HCT116 (cell line): ENCODE data around the gene IFT52. TPM values are rescaled to one million over a fixed set of nuclear protein-coding genes. Genes with fewer than 3 reads are reported as not detected.

Experiments used
- ATAC-seq: fragments of 200-7000 bp; cut with Tn5 transposase; 2 replicates; pipeline ENCODE4 v1.9.1; 2020; ENCODE audit warnings: mild to moderate bottlenecking, moderate library complexity
- BruUV-seq: library from RNA; stranded (reverse); fragments of 400-500 nt; replicated peaks from 2 replicates; lab custom pipeline; 2021; lab: Mats Ljungman, UMichigan
- CTCF ChIA-PET: fragments of 300-600 bp; sonication (Branson Sonifier 250); formaldehyde crosslinking; loops from one replicate; lab custom pipeline; 2021; ENCODE audit warnings: antibody characterized with exemption; lab: Charles Lee
- POLR2A ChIA-PET: fragments of 300-600, 350-600 bp; sonication (Branson Sonifier 250); formaldehyde crosslinking; loops from one replicate; lab custom pipeline; 2021; ENCODE audit warnings: antibody characterized with exemption; lab: Charles Lee
- RAD21 ChIA-PET, 2 experiments: fragments of 300-600 bp; sonication (Branson Sonifier 250); formaldehyde crosslinking; loops; one replicate each; lab custom pipeline; 2023; ENCODE audit warnings: low total read pairs in 2 of 2; ENCODE audit not compliant: uncharacterized antibody in 2 of 2, unreplicated experiment in 2 of 2, low non-redundant PET in 1 of 2; lab: Charles Lee
- DNase-seq: peaks from one replicate; pipeline ENCODE4 v3.0.0-alpha.2; 2010; ENCODE audit warnings: low read depth, low spot score
- H2AFZ ChIP-seq: fragments of 200-600 bp; shearing (Covaris generic), sonication (generic); 2 replicates; pipeline ENCODE4 v1.6.1; 2017; ENCODE audit warnings: low read depth, mixed run types, mixed read lengths, antibody characterized with exemption, low read length; ENCODE audit not compliant: poor library complexity, severe bottlenecking
- H3K27ac ChIP-seq: 2 replicates; pipeline ENCODE4 v1.5.1; 2012; ENCODE audit warnings: low read depth, low read length
- H3K27me3 ChIP-seq: fragments of 200-600 bp; sonication (generic); 2 replicates; pipeline ENCODE4 v1.6.1; 2016; ENCODE audit warnings: mixed run types, low read length, mixed read lengths; ENCODE audit not compliant: insufficient read depth
- H3K36me3 ChIP-seq, 2 experiments: fragments of 200-500 bp in 1 of 2; fragments of 200-600 bp in 1 of 2; sonication (Bioruptor generic) in 1 of 2; sonication (generic) in 1 of 2; 2 replicates each; pipeline versions ENCODE4 v1.5.1 to v1.6.1; 2014 to 2016; ENCODE audit warnings: low read length in 2 of 2, inconsistent platforms in 1 of 2, mixed read lengths in 1 of 2, mixed run types in 1 of 2; ENCODE audit not compliant: insufficient read depth in 2 of 2, control insufficient read depth in 1 of 2
- H3K4me1 ChIP-seq, 2 experiments: fragments of 200-600 bp in 1 of 2; sonication (generic) in 1 of 2; 2 replicates each; pipeline versions ENCODE4 v1.5.1 to v1.6.1; 2012 to 2017; ENCODE audit warnings: low read length in 2 of 2, inconsistent platforms in 1 of 2, mild to moderate bottlenecking in 1 of 2, mixed read lengths in 1 of 2, mixed run types in 1 of 2, moderate library complexity in 1 of 2; ENCODE audit not compliant: insufficient read depth in 2 of 2, control insufficient read depth in 1 of 2
- H3K4me2 ChIP-seq: fragments of 200-600 bp; sonication (generic); 2 replicates; pipeline ENCODE4 v1.6.1; 2017; ENCODE audit warnings: mixed run types, low read length, mixed read lengths
- H3K4me3 ChIP-seq, 2 experiments: fragments of 200-600 bp in 1 of 2; sonication (generic) in 1 of 2; replicated peaks in 1 of 2; 2 replicates each; pipeline ENCODE4 v1.5.1; 2011 to 2016; ENCODE audit warnings: low read length in 2 of 2, control low read depth in 1 of 2, low read depth in 1 of 2, mild to moderate bottlenecking in 1 of 2, mixed read lengths in 1 of 2, mixed run types in 1 of 2
- H3K79me2 ChIP-seq: fragments of 200-600 bp; sonication (generic); 2 replicates; pipeline ENCODE4 v1.6.1; 2017; ENCODE audit warnings: mild to moderate bottlenecking, mixed run types, low read length, moderate library complexity, mixed read lengths; ENCODE audit not compliant: insufficient read depth
- H3K9ac ChIP-seq: fragments of 200-600 bp; sonication (generic); 2 replicates; pipeline ENCODE4 v1.6.1; 2016; ENCODE audit warnings: low read length, mixed read lengths
- H3K9me2 ChIP-seq: fragments of 200-600 bp; sonication (generic), shearing (Covaris generic); 2 replicates; pipeline ENCODE4 v1.6.1; 2017; ENCODE audit warnings: mixed run types, mild to moderate bottlenecking, moderate library complexity; ENCODE audit not compliant: insufficient read depth
- H3K9me3 ChIP-seq, 2 experiments: fragments of 200-500 bp in 1 of 2; fragments of 200-600 bp in 1 of 2; sonication (Bioruptor generic) in 1 of 2; sonication (generic) in 1 of 2; 2 replicates each; pipeline ENCODE4 v1.6.1; 2014 to 2017; ENCODE audit warnings: low read length in 2 of 2, mixed read lengths in 2 of 2, inconsistent platforms in 1 of 2, low read depth in 1 of 2, mild to moderate bottlenecking in 1 of 2, mixed run types in 1 of 2, moderate library complexity in 1 of 2; ENCODE audit not compliant: control insufficient read depth in 1 of 2, insufficient read depth in 1 of 2
- H4K20me1 ChIP-seq: fragments of 200-600 bp; sonication (generic), shearing (Covaris generic); 2 replicates; pipeline ENCODE4 v1.6.1; 2017; ENCODE audit warnings: mixed run types, mild to moderate bottlenecking, moderate library complexity; ENCODE audit not compliant: insufficient read depth
- EZH2phosphoT487 ChIP-seq: fragments of 200-600 bp; IDR thresholded peaks from 2 replicates; pipeline ENCODE4 v1.6.1; 2018; ENCODE audit warnings: antibody characterized with exemption, borderline replicate concordance
- FOSL1 ChIP-seq: IDR thresholded peaks from 2 replicates; pipeline ENCODE4 v1.6.1; 2012; ENCODE audit warnings: low read depth
- POLR2A ChIP-seq: IDR thresholded peaks from 2 replicates; pipeline ENCODE4 v1.7.0; 2011; ENCODE audit warnings: borderline replicate concordance; ENCODE audit not compliant: insufficient read depth, insufficient read length; ENCODE audit errors: extremely low read depth
- SIN3A ChIP-seq: IDR thresholded peaks from 2 replicates; pipeline ENCODE4 v1.6.1; 2012; ENCODE audit warnings: low read depth
- SP1 ChIP-seq: IDR thresholded peaks from 2 replicates; pipeline ENCODE4 v1.6.1; 2012; ENCODE audit warnings: low read depth
- YY1 ChIP-seq: IDR thresholded peaks from 2 replicates; pipeline ENCODE4 v1.6.1; 2011; ENCODE audit warnings: low read length, low read depth, moderate library complexity, mild to moderate bottlenecking; ENCODE audit not compliant: insufficient replicate concordance; ENCODE audit errors: extremely low read depth
- ZNF274 ChIP-seq: fragments of 200-500 bp; sonication (Bioruptor generic); IDR thresholded peaks from 2 replicates; pipeline ENCODE4 v1.6.1; 2014; ENCODE audit warnings: mild to moderate bottlenecking, low read depth, low read length, inconsistent platforms
- intact Hi-C: fragments of 100-400 bp; cut with micrococcal nuclease; formaldehyde crosslinking; loops from 2 replicates; pipeline ENCODE4 v1.10.0; 2022
- total RNA-seq: library from RNA; stranded (reverse); gene quantifications from one replicate; pipeline ENCODE4 v1.2.1, GENCODE V29; 2021; ENCODE audit not compliant: unreplicated experiment
- TF ChIP-seq, protein P1 (sequence below): IDR thresholded peaks from 2 replicates; pipeline ENCODE4 v1.6.1; 2012; ENCODE audit warnings: low read depth

IFT52 gene
- total RNA-seq, 1 experiment from 2014 or later = 29.0 TPM

GRCh38 chr20:43690943-43691598 is 100.3 kb downstream of the IFT52 start:
- ChIA-PET POLR2A (no interaction called here), CTCF (interaction anchor here (0.7 to 2.9 kb wide), 7 partner anchors 10 to 249 kb away, joined by 3 to 76 read pairs (median 4); partner anchors contain the start of gene IFT52), RAD21 (interaction anchor here (1.8 to 2.1 kb wide), 1 partner anchor 153 kb away, joined by 7 read pairs; no protein-coding TSS in a partner anchor)
- BruUV-seq = no TSS peak
- H3K9me3 ChIP-seq = no peaks in the 10 kb centered on the region
- no peaks in the 10 kb centered on the region for H3K27me3 ChIP-seq
- no peak overlapping the region for H2AFZ ChIP-seq
- H3K4me2 ChIP-seq = no peak overlapping the region
- H4K20me1 ChIP-seq = no peaks in the 10 kb centered on the region
- ATAC-seq (no peak), DNase-seq (no peak)
- H3K27ac ChIP-seq = no peak overlapping the region
- TF ChIP-seq YY1 = no peak
- TF ChIP-seq EZH2phosphoT487 = no peak
- no peak for TF ChIP-seq ZNF274
- TF ChIP-seq, protein P1, sequence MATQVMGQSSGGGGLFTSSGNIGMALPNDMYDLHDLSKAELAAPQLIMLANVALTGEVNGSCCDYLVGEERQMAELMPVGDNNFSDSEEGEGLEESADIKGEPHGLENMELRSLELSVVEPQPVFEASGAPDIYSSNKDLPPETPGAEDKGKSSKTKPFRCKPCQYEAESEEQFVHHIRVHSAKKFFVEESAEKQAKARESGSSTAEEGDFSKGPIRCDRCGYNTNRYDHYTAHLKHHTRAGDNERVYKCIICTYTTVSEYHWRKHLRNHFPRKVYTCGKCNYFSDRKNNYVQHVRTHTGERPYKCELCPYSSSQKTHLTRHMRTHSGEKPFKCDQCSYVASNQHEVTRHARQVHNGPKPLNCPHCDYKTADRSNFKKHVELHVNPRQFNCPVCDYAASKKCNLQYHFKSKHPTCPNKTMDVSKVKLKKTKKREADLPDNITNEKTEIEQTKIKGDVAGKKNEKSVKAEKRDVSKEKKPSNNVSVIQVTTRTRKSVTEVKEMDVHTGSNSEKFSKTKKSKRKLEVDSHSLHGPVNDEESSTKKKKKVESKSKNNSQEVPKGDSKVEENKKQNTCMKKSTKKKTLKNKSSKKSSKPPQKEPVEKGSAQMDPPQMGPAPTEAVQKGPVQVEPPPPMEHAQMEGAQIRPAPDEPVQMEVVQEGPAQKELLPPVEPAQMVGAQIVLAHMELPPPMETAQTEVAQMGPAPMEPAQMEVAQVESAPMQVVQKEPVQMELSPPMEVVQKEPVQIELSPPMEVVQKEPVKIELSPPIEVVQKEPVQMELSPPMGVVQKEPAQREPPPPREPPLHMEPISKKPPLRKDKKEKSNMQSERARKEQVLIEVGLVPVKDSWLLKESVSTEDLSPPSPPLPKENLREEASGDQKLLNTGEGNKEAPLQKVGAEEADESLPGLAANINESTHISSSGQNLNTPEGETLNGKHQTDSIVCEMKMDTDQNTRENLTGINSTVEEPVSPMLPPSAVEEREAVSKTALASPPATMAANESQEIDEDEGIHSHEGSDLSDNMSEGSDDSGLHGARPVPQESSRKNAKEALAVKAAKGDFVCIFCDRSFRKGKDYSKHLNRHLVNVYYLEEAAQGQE = no peak
- TF ChIP-seq POLR2A = no peak
- no peak for TF ChIP-seq SIN3A
- TF ChIP-seq FOSL1 = no peak
- no peak for TF ChIP-seq SP1
- H3K4me1 ChIP-seq = no peaks in the 10 kb centered on the region
- H3K9ac ChIP-seq = no peak overlapping the region
- intact Hi-C loops = no loop called here
- H3K4me3 ChIP-seq = no peak overlapping the region
- peaks cover 8% of the 10 kb centered on the region; the same call in 1 of the 2 replicates for H3K79me2 ChIP-seq
- H3K9me2 ChIP-seq = no peaks in the 10 kb centered on the region
- H3K36me3 ChIP-seq = peaks cover 16 to 36% of the 10 kb centered on the region in 2 experiments
